Peyer's patch (tissue), 4 donors: ENCODE results near the gene GLI3. TPM values are rescaled to one million over a fixed set of nuclear protein-coding genes. Genes with fewer than 3 reads are reported as not detected.

Experiments
- DNase-seq, 3 donors: peaks; one replicate each; pipeline ENCODE4 v3.0.0-alpha.2; 2017 to 2019
- H3K27ac ChIP-seq, 4 donors: fragments of 200-600 bp; sonication (generic); one replicate each; pipeline ENCODE4 v1.5.1; 2016 to 2019
- H3K27me3 ChIP-seq, 2 donors: fragments of 200-600 bp; sonication (generic); one replicate each; pipeline ENCODE4 v1.5.1; 2019
- H3K36me3 ChIP-seq, 3 donors: fragments of 200-600 bp; sonication (generic); one replicate each; pipeline ENCODE4 v1.5.1; 2016 to 2019
- H3K4me1 ChIP-seq, 4 donors: fragments of 200-600 bp; sonication (generic); one replicate each; pipeline ENCODE4 v1.5.1; 2016 to 2019
- H3K4me3 ChIP-seq, 4 donors: fragments of 200-600 bp; sonication (generic); 1 replicate in 3 of 4; 2 replicates in 1 of 4; pipeline ENCODE4 v1.5.1; 2016 to 2019; ENCODE audit warnings: mild to moderate bottlenecking in 1 of 4
- H3K9me3 ChIP-seq, 4 donors: fragments of 200-600 bp; sonication (generic); one replicate each; pipeline ENCODE4 v1.5.1; 2016 to 2019; ENCODE audit warnings: mild to moderate bottlenecking in 1 of 4
- CTCF ChIP-seq, 6 experiments: fragments of 450-650 bp in 4 of 6; fragments of 200-600 bp in 2 of 6; sonication (generic) in 1 of 6; IDR thresholded peaks; one replicate each; pipeline ENCODE4 v1.5.1; 2017 to 2019; ENCODE audit warnings: antibody characterized with exemption in 6 of 6, mild to moderate bottlenecking in 3 of 6, moderate library complexity in 1 of 6
- POLR2A ChIP-seq, 2 donors: fragments of 450-650 bp; IDR thresholded peaks; one replicate each; pipeline ENCODE4 v1.5.1; 2017; ENCODE audit warnings: antibody characterized with exemption in 2 of 2, mild to moderate bottlenecking in 2 of 2, moderate library complexity in 2 of 2
- total RNA-seq, 4 donors: library from RNA; depleted of rRNA; stranded (reverse); fragments of >200 nt; gene quantifications; one replicate each; pipeline ENCODE4 v1.1.0, GENCODE V29; 2016

GLI3 gene
- total RNA-seq, 4 donors from 2014 or later, result 0.53 to 30.5 (median 3.1) TPM

DNA sequence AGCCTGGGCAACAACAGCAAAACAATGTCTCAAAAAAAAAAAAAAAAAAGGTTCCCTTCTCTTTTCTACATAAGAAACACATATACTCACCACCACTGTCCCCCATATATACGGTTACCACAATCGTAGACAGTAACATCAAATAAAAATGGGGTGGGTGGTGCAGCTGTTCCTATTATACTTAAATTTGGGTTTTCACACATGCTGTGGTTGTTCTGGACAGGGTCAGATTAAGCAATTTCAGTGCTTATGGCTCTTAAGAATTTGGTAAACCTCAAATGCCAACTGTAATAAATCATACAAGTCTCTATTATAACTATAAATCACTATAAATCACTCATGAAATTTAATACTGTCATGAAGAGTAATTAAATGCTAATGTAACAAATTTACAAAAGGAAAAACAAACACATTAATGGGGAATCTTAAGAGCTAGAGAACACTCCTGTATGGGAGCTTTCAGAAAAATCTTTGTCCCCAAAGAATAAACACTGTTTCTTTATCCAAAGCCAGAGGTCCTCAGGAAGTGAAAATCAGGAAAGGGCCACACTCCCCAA lies 143.6 kb downstream of the GLI3 start:
- no peaks in the 10 kb centered on the region for H3K36me3 ChIP-seq
- H3K4me3 ChIP-seq, result no peak overlapping the region
- TF ChIP-seq POLR2A (IDR thresholded peaks at IDR 0.05), result no peak
- TF ChIP-seq CTCF (IDR thresholded peaks at IDR 0.05), result no peak
- H3K27ac ChIP-seq, result no peak overlapping the region
- H3K27me3 ChIP-seq, result no peaks in the 10 kb centered on the region
- no peaks in the 10 kb centered on the region for H3K9me3 ChIP-seq
- no peak for DNase-seq
- H3K4me1 ChIP-seq, result peaks cover 0 to 5% (median 0%) of the 10 kb centered on the region in 4 donors

GRCh38 chr7:42091461-42092291 lies 145.3 kb downstream of the GLI3 start:
- Histone ChIP-seq H3K27ac (peak overlapping the region in 2 of 4 donors; percentile 34 to 35), H3K27me3 (no peaks in the 10 kb centered on the region), H3K36me3 (no peaks in the 10 kb centered on the region), H3K4me3 (no peak overlapping the region), H3K9me3 (no peaks in the 10 kb centered on the region), H3K4me1 (no peaks in the 10 kb centered on the region)
- DNase-seq, result no peak
- TF ChIP-seq POLR2A (IDR thresholded peaks at IDR 0.05) (no peak), CTCF (IDR thresholded peaks at IDR 0.05) (no peak)

- DNase-seq, result no peak
- H3K4me1 ChIP-seq, result no peaks in the 10 kb centered on the region
- H3K4me3 ChIP-seq, result no peak overlapping the region
- no peaks in the 10 kb centered on the region for H3K9me3 ChIP-seq
- no peaks in the 10 kb centered on the region for H3K27me3 ChIP-seq
- no peaks in the 10 kb centered on the region for H3K36me3 ChIP-seq
- TF ChIP-seq CTCF (IDR thresholded peaks at IDR 0.05), result no peak
- H3K27ac ChIP-seq, result no peak overlapping the region
Measured at GRCh38 chr7:42090806-42091205, 146.2 kb downstream of the GLI3 start.

DNA sequence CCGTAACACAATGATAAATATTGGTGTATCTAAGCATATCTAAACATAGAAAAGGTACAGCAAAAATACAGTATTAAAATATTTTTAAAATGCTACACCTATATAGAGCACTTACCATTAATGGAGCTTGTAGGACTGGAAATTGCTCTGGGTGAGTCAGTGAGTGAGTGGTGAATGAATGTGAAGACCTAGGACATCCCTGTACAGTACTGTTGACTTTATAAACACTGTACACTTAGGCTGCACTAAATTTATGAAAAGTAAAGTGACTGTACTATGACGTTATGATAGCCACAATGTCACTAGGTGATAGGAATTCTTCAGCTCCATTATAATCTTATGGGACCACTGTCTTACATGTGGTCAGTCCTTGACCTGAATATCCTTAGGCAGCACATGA lies 147.0 kb downstream of the GLI3 start:
- H3K27ac ChIP-seq, result no peak overlapping the region
- no peaks in the 10 kb centered on the region for H3K27me3 ChIP-seq
- H3K4me1 ChIP-seq, result no peaks in the 10 kb centered on the region
- H3K36me3 ChIP-seq, result no peaks in the 10 kb centered on the region
- no peak overlapping the region for H3K4me3 ChIP-seq
- H3K9me3 ChIP-seq, result no peaks in the 10 kb centered on the region
- DNase-seq, result no peak
- TF ChIP-seq POLR2A (IDR thresholded peaks at IDR 0.05) (no peak), CTCF (IDR thresholded peaks at IDR 0.05) (no peak)

GRCh38 chr7:42087616-42088015 lies 149.4 kb downstream of the GLI3 start:
- no peak overlapping the region for H3K4me3 ChIP-seq
- TF ChIP-seq CTCF (IDR thresholded peaks at IDR 0.05) (no peak), POLR2A (IDR thresholded peaks at IDR 0.05) (no peak)
- no peaks in the 10 kb centered on the region for H3K9me3 ChIP-seq
- no peak for DNase-seq
- H3K36me3 ChIP-seq, result no peaks in the 10 kb centered on the region
- no peaks in the 10 kb centered on the region for H3K4me1 ChIP-seq
- H3K27me3 ChIP-seq, result no peaks in the 10 kb centered on the region
- H3K27ac ChIP-seq, result no peak overlapping the region
